ENCODE results near the gene TBL3. TPM values are rescaled to one million over a fixed set of nuclear protein-coding genes. Genes with fewer than 3 reads are reported as not detected.

TBL3 gene
- total RNA-seq, 4 donors from 2014 or later: 49.2 to 73.5 (median 57.2) TPM

- peak; percentile 97 for DNase-seq (ENCODE audit: low spot score in 2 of 2)
- TF ChIP-seq POLR2A (IDR thresholded peaks at IDR 0.05) (no peak), POLR2AphosphoS5 (IDR thresholded peaks at IDR 0.05) (peak in 1 of 3 donors; percentile 39), CTCF (IDR thresholded peaks at IDR 0.05) (no peak), EP300 (IDR thresholded peaks at IDR 0.05) (no peak)
- H3K4me3 ChIP-seq: peak overlapping the region; percentile 49
- H3K4me1 ChIP-seq: peaks cover 40% of the 10 kb centered on the region
- peaks cover 3% of the 10 kb centered on the region for H3K36me3 ChIP-seq
- peaks cover 28% of the 10 kb centered on the region for H3K27me3 ChIP-seq
- 8% methylated on average over 9 of the region's 96 CpGs for WGBS
- H3K9me3 ChIP-seq: no peaks in the 10 kb centered on the region
- H3K27ac ChIP-seq: peak overlapping the region; percentile 35
Observed at GRCh38 chr16:1991948-1992703, 20.3 kb downstream of the TBL3 start.

- Histone ChIP-seq H3K36me3 (peaks cover 9% of the 10 kb centered on the region), H3K27me3 (peaks cover 28% of the 10 kb centered on the region), H3K4me1 (peaks cover 43% of the 10 kb centered on the region), H3K4me3 (no peak overlapping the region), H3K9me3 (no peaks in the 10 kb centered on the region), H3K27ac (no peak overlapping the region)
- TF ChIP-seq EP300 (IDR thresholded peaks at IDR 0.05) (no peak), POLR2A (IDR thresholded peaks at IDR 0.05) (no peak), CTCF (IDR thresholded peaks at IDR 0.05) (no peak), POLR2AphosphoS5 (IDR thresholded peaks at IDR 0.05) (no peak)
- DNase-seq (ENCODE audit: low spot score in 2 of 2): no peak
- WGBS: 40% methylated on average over 6 of the region's 50 CpGs
Observed at GRCh38 chr16:1992704-1993317, 21.0 kb downstream of the TBL3 start.

- H3K27me3 ChIP-seq: peaks cover 26% of the 10 kb centered on the region
- peaks cover 19% of the 10 kb centered on the region for H3K36me3 ChIP-seq
- no peak overlapping the region for H3K4me3 ChIP-seq
- WGBS: 18% methylated on average over 1 of the region's 2 CpGs
- H3K27ac ChIP-seq: no peak overlapping the region
- no peak for DNase-seq (ENCODE audit: low spot score in 2 of 2)
- TF ChIP-seq POLR2AphosphoS5 (IDR thresholded peaks at IDR 0.05) (no peak), CTCF (IDR thresholded peaks at IDR 0.05) (no peak), POLR2A (IDR thresholded peaks at IDR 0.05) (no peak), EP300 (IDR thresholded peaks at IDR 0.05) (no peak)
- H3K4me1 ChIP-seq: peaks cover 49% of the 10 kb centered on the region
- no peaks in the 10 kb centered on the region for H3K9me3 ChIP-seq
Observed at GRCh38 chr16:1993731-1994131, 21.9 kb downstream of the TBL3 start.

- H3K4me1 ChIP-seq: peaks cover 14% of the 10 kb centered on the region
- WGBS: 78% methylated on average over 26 of the region's 26 CpGs
- DNase-seq (ENCODE audit: low spot score in 2 of 2): no peak
- H3K9me3 ChIP-seq: no peaks in the 10 kb centered on the region
- H3K27me3 ChIP-seq: no peaks in the 10 kb centered on the region
- peak overlapping the region; percentile 63 for H3K27ac ChIP-seq
- no peak overlapping the region for H3K4me3 ChIP-seq
- no peak for TF ChIP-seq EP300 (IDR thresholded peaks at IDR 0.05)
- no peak for TF ChIP-seq CTCF (IDR thresholded peaks at IDR 0.05)
- no peak for TF ChIP-seq POLR2AphosphoS5 (IDR thresholded peaks at IDR 0.05)
- TF ChIP-seq POLR2A (IDR thresholded peaks at IDR 0.05): no peak
- H3K36me3 ChIP-seq: peaks cover 59% of the 10 kb centered on the region
Observed at GRCh38 chr16:1997494-1998359, 25.9 kb downstream of the TBL3 start.

Measured in suprapubic skin (tissue), 4 donors.